SJSA1 (cell line): ENCODE results near the gene OIP5. TPM values are rescaled to one million over a fixed set of nuclear protein-coding genes. Genes with fewer than 3 reads are reported as not detected.
"Not testable (repeated sequence)": the region's sequence is repeated elsewhere in the genome, so short reads cannot be mapped to it uniquely, and the experiment has no call there.

ENCODE experiments used
- DNase-seq, 2 experiments: peaks; one replicate each; pipeline ENCODE4 v3.0.0-alpha.2; 2015 to 2020; ENCODE audit warnings: low spot score in 2 of 2, low read depth in 1 of 2
- H3K27ac ChIP-seq: fragments of 250-450 bp; sonication (Bioruptor Pico); 2 replicates; pipeline ENCODE4 v1.5.1; 2020; ENCODE audit warnings: mild to moderate bottlenecking, moderate library complexity
- H3K27me3 ChIP-seq: fragments of 250-450 bp; sonication (Bioruptor Pico); replicated peaks from 2 replicates; pipeline ENCODE4 v1.5.1; 2020; ENCODE audit warnings: mild to moderate bottlenecking, moderate library complexity
- H3K36me3 ChIP-seq: fragments of 250-450 bp; sonication (Bioruptor Pico); 2 replicates; pipeline ENCODE4 v1.5.1; 2020; ENCODE audit warnings: mild to moderate bottlenecking
- H3K4me1 ChIP-seq: fragments of 250-450 bp; sonication (Bioruptor Pico); replicated peaks from 2 replicates; pipeline ENCODE4 v1.6.1; 2021; ENCODE audit warnings: mild to moderate bottlenecking
- H3K4me3 ChIP-seq: fragments of 250-450 bp; sonication (Bioruptor Pico); 2 replicates; pipeline ENCODE4 v1.5.1; 2020; ENCODE audit warnings: mild to moderate bottlenecking
- H3K9me3 ChIP-seq: fragments of 250-450 bp; sonication (Bioruptor Pico); replicated peaks from 2 replicates; pipeline ENCODE4 v1.5.1; 2020; ENCODE audit warnings: mild to moderate bottlenecking
- total RNA-seq: library from RNA; depleted of rRNA; stranded (reverse); fragments of >200 nt; shearing (Covaris generic); gene quantifications from 2 replicates; pipeline ENCODE4 v1.2.3, GENCODE V29; 2014

The OIP5 gene
- total RNA-seq, 1 experiment from 2014 or later: 43.4 TPM

DNA sequence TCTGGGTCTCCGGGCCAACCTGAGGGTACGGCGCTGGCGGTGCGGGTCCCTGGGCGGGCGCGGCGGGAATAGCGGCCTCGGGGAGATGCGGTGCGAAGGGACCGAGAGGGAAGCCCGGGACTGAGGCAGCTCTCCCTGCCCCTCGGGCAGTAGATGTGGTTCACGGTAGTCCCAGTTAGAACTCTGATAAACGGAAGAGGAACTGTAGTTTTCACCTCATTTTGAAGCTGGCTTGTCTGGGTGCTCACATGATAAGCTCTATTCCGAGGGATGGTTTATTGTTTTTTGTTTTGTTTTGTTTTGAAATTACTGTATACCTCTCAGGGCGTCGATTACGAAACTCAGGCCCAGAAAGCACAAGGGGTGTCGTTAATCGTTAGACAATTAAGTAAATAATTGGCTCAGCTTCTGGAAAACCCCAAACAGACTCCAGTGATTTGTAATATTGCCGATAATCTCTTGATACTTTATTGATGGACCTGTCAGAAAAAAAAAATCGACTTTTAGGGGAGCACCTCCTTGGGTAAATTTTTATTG lies 703 bp upstream of the OIP5 start:
- H3K27ac ChIP-seq: peak overlapping the region; percentile 92
- no peak for DNase-seq
- H3K4me3 ChIP-seq: peak overlapping the region; percentile 86
- H3K27me3 ChIP-seq: no peaks in the 10 kb centered on the region
- H3K36me3 ChIP-seq: peaks cover 36% of the 10 kb centered on the region
- H3K9me3 ChIP-seq: no peaks in the 10 kb centered on the region
- H3K4me1 ChIP-seq: peaks cover 16% of the 10 kb centered on the region

DNA sequence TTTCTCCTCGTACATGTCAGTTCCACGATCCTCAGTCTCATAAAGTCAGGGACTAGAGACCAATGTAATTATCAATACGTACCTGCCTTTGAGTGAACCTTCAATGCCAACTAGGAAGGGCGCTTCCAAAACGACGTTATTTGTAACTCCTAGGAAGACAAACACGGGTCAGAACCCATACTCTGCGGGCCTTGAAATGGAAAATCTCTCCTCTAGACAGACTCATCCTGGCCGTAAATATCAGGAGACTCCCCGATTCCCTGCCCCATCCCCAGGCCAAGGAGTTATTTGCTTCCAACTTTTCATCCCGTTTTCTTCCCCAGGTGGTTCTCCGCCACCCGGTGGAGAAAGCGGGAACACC lies 578 bp downstream of the OIP5 start:
- Histone ChIP-seq H3K4me3 (peak overlapping the region; percentile 86), H3K4me1 (peaks cover 16% of the 10 kb centered on the region), H3K27ac (peak overlapping the region; percentile 70), H3K36me3 (peaks cover 31% of the 10 kb centered on the region), H3K9me3 (no peaks in the 10 kb centered on the region), H3K27me3 (no peaks in the 10 kb centered on the region)
- no peak for DNase-seq

DNA sequence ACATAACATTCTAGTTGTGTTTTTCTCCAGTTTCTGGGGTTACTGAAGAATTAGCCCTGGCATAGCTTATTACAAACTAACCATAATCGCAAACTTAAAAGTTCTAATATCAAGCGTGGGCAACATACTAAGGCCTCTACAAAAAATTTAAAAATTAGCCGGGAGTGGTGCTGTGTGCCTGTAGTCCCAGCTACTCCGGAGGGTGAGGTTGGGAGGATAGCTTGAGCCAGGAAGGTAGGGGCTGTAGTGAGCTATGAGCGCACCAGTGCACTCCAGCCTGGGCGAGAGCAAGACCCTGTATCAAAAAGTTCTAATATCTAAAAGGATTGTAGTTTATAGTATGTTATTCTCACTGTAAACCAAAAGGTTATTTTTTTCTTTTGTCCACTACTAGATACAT lies 1.1 kb downstream of the OIP5 start:
- H3K4me3 ChIP-seq: peak overlapping the region; percentile 86
- H3K27ac ChIP-seq: no peak overlapping the region
- peaks cover 16% of the 10 kb centered on the region for H3K4me1 ChIP-seq
- H3K9me3 ChIP-seq: no peaks in the 10 kb centered on the region
- DNase-seq: no peak
- no peaks in the 10 kb centered on the region for H3K27me3 ChIP-seq
- H3K36me3 ChIP-seq: peaks cover 36% of the 10 kb centered on the region

DNA sequence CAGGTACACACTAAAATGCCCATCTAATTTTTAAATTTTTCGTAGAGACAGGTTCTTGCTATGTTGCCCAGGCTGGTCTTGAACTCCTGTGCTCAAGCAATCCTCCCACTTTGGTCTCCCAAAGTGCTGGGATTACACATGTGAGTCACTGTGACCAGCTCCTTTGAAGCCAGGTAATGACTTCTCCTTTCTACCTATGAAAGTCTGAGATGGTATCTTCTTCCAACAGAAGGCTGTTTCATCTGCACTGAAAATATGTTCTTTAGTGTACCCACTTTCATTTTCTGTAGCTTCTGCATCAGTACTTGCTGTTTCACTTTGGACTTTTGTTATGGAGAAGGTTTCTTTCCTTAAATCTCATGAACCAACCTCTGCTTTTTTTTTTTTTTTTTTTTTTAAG lies 8.8 kb downstream of the OIP5 start:
- no peak overlapping the region for H3K4me3 ChIP-seq
- H3K27ac ChIP-seq: no peak overlapping the region

DNA sequence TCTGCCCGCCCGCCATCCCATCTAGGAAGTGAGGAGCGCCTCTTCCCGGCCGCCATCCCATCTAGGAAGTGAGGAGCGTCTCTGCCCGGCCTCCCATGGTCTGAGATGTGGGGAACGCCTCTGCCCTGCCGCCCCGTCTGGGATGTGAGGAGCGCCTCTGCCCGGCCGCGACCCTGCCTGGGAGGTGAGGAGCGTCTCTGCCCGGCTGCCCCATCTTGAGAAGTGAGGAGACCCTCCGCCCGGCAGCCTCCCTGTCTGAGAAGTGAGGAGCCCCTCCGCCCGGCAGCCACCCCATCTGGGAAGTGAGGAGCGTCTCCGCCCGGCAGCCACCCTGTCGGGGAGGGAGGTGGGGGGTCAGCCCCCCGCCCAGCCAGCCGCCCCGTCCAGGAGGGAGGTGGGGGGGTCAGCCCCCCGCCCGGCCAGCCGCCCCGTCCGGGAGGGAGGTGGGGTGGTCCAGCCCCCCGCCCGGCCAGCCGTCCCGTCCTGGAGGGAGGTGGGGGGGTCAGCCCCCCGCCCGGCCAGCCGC lies 11.5 kb downstream of the OIP5 start:
- H3K4me3 ChIP-seq, H3K9me3 ChIP-seq: not testable (repeated sequence)

More for the DNA sequence above, 8.8 kb downstream of the OIP5 start:
- Histone ChIP-seq H3K4me1 (no peaks in the 10 kb centered on the region), H3K36me3 (peaks cover 21% of the 10 kb centered on the region), H3K9me3 (no peaks in the 10 kb centered on the region), H3K27me3 (no peaks in the 10 kb centered on the region)
- no peak for DNase-seq

DNA sequence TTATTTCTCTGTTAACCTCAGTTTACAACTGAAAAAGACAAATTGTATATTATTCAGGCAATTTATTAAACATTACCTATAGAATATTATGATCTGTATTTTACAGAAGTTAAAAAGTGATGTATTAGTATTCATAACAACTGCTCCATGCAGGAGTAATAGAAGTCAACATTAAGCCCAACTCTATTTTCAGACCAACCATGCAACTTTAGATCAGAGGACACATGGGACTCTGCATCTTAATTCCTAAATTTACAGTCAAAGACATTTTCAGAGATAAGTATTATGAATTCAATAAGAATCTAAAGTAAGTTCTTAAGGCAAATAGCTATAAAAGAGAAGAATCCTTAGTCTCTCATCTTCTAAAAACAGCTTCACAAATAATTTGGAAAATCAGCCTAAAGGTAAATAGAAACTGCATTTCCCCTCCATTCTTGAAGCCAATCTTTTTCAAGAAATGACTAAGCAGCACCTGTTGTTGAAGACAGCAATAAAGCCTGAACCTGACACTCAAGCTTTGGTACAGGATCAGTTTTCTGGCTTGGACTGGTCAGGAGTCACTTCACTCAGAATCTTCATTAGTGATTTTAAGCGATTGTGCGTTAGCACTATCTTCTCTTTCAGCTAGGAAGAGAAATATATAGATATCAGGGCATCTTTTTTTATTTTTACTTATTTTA lies 23.0 kb downstream of the OIP5 start:
- no peak for DNase-seq
- no peaks in the 10 kb centered on the region for H3K9me3 ChIP-seq
- H3K27ac ChIP-seq: no peak overlapping the region
- H3K36me3 ChIP-seq: peaks cover 45% of the 10 kb centered on the region
- no peaks in the 10 kb centered on the region for H3K4me1 ChIP-seq
- H3K4me3 ChIP-seq: no peak overlapping the region
- no peaks in the 10 kb centered on the region for H3K27me3 ChIP-seq

More for the DNA sequence above, 11.5 kb downstream of the OIP5 start:
- not testable (repeated sequence) for DNase-seq, H3K27ac ChIP-seq, H3K27me3 ChIP-seq, H3K4me1 ChIP-seq, H3K36me3 ChIP-seq

DNA sequence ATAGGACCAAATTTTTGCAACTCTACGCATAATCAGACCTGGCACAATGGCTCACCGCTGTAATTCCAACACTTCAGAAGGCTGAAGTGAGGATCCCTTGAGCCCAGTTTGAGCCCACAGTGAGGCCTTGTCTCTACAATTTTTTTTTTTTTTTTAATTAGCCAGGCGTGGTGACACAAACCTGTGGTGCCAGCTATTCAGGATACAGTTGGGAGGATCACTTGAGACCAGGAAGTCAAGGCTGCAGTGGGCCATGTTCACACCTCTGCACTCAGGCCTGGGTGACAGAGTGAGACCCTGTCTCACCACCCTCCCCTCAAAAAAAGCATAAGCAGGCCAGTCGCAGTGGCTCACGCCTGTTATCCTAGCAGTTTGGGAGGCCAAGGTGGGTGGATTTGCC lies 24.7 kb downstream of the OIP5 start:
- no peaks in the 10 kb centered on the region for H3K27me3 ChIP-seq
- H3K4me3 ChIP-seq: no peak overlapping the region
- H3K4me1 ChIP-seq: no peaks in the 10 kb centered on the region
- no peak overlapping the region for H3K27ac ChIP-seq
- DNase-seq: no peak
- no peaks in the 10 kb centered on the region for H3K9me3 ChIP-seq
- H3K36me3 ChIP-seq: peaks cover 37% of the 10 kb centered on the region

DNA sequence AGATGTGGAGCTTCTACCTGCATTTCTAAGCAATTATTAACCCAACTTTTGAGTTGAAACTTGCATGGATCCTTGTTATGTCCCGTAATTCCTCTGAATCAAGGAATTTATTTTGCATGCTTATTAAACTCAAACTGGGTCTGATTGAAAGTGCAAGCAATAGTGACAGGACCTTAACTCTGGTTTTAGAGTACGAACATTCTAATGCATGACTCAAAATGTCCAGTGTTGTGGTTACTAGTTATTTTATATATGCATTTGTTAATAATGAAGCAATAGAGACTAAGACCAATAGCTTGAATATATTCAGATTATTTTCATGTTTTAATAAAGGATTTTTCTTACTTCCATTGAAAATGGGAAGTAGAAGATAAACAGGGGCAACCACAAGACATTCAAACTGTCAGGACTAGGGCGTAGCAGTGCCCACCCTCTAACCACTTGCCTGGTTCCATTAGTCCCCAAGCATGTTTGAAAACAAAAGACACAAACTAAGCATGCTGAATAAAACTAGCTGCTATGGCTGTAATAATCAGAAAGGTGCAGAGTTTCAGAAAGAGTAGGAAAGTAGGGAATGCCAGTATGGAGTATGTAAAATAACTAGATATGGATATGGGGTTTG lies 28.1 kb downstream of the OIP5 start:
- H3K4me1 ChIP-seq: no peaks in the 10 kb centered on the region
- no peak overlapping the region for H3K27ac ChIP-seq
- no peaks in the 10 kb centered on the region for H3K27me3 ChIP-seq
- no peaks in the 10 kb centered on the region for H3K9me3 ChIP-seq
- H3K36me3 ChIP-seq: peaks cover 28% of the 10 kb centered on the region
- no peak overlapping the region for H3K4me3 ChIP-seq
- no peak for DNase-seq

DNA sequence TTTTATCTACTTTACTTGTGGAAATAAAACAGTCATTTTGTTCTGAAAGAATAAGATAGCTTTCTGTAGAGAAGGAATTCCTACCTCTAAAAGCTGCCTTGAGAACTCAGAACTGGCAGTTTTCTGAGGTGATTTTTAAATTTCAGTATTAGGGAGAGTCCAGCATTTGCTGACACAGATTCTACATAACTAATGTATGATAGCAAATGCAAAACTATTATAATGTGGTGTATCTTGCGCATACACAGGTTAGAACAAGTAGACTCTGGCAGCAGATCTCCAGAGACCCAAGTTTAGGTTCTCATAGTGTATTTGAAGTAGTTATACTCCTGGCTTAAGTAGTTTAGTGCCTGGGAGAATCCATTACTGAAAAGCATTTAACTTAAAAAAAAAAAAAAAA lies 30.8 kb downstream of the OIP5 start:
- Histone ChIP-seq H3K4me3 (no peak overlapping the region), H3K4me1 (no peaks in the 10 kb centered on the region), H3K36me3 (peaks cover 34% of the 10 kb centered on the region), H3K9me3 (no peaks in the 10 kb centered on the region), H3K27me3 (no peaks in the 10 kb centered on the region), H3K27ac (no peak overlapping the region)
- no peak for DNase-seq

DNA sequence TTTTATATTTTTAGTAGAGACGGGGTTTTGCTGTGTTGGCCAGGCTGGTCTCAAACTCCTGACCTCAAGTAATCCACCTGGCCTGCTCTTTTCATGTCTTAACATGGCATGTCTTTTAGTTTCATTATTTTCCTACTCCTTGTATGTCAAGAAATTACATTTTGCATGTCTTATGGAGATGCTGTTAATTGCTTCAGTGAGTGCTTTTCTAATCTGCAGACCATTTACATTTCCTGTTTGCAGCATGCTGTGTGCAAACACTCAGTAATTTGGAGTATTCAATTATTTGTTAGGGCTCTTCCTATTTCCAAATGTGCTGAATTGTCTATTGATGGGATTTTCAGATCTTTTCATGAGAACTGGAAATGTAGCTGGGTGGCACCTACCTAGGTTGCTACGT lies 31.3 kb downstream of the OIP5 start:
- not testable (repeated sequence) for H3K27me3 ChIP-seq, DNase-seq, H3K9me3 ChIP-seq, H3K4me3 ChIP-seq, H3K27ac ChIP-seq, H3K4me1 ChIP-seq
- H3K36me3 ChIP-seq: peaks cover 33% of the 10 kb centered on the region

DNA sequence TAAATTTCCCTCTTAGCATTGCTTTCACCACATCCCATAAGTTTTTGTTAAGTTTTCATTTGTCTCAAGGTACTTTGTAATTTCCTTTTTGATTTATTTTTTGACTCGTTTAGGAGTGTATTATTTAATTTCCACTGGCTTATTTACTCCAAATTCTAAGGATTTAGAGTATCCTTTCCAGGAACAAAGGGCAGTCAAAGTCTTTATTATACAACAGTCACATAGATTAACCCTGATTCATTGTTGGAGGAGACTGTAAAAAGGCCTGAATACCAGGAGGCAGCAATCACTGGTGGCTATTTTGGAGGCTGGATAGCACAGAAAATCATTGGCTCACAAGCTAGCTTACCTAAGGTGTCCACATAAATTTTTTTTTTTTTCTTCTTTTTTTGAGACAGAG lies 39.9 kb downstream of the OIP5 start:
- H3K9me3 ChIP-seq: no peaks in the 10 kb centered on the region
- peaks cover 70% of the 10 kb centered on the region for H3K36me3 ChIP-seq
- no peak overlapping the region for H3K4me3 ChIP-seq
- no peaks in the 10 kb centered on the region for H3K4me1 ChIP-seq
- no peak for DNase-seq
- no peaks in the 10 kb centered on the region for H3K27me3 ChIP-seq
- H3K27ac ChIP-seq: no peak overlapping the region

DNA sequence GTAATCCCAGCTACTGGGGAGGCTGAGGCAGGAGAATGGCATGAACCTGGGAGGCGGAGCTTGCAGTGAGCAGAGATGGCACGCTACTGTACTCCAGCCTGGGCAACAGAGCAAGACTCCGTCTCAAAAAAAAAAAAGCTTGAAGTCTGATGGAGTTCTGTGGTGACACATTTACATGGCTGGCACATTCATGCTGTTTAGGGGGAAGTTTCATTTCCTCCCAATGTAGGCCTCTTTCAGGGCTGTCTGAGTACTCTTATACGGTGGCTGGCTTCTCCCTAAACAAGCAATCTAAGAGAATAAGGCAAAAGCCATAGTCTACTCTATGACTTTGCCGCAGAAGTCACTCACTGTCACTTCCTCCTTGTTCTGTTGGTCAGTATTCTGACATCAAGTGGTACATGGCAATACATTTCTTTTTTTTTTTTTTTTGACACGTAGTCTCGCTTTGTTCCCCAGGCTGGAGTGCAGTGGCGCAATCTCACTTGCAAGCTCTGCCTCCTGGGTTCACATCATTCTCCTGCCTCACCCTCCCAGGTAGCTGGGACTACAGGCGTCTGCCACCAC lies 41.2 kb downstream of the OIP5 start:
- no peak for DNase-seq
- no peak overlapping the region for H3K27ac ChIP-seq
- no peaks in the 10 kb centered on the region for H3K9me3 ChIP-seq
- peaks cover 76% of the 10 kb centered on the region for H3K36me3 ChIP-seq
- no peak overlapping the region for H3K4me3 ChIP-seq
- no peaks in the 10 kb centered on the region for H3K27me3 ChIP-seq
- H3K4me1 ChIP-seq: no peaks in the 10 kb centered on the region

DNA sequence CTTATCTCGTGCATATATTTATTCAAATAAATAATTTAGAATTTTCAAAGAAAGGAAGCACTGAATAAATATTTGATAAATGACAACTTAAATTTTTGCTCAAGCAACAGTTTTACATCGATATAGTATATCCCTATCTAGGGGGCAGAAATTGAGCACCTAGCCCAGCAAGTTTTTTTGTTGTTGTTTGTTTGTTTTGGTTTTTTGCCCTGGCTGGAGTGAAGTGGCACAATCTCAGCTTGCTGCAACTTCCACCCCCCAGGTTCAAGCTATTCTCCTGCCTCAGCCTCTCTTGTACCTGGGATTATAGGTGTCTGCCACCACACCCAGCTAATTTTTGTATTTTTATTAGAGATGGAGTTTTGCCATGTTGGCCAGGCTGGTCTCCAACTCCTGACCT lies 42.4 kb downstream of the OIP5 start:
- Histone ChIP-seq H3K36me3 (peaks cover 80% of the 10 kb centered on the region), H3K4me1 (peaks cover 5% of the 10 kb centered on the region; the same call in 1 of the 2 replicates), H3K27me3 (no peaks in the 10 kb centered on the region), H3K4me3 (no peak overlapping the region), H3K27ac (no peak overlapping the region), H3K9me3 (no peaks in the 10 kb centered on the region)
- no peak for DNase-seq

DNA sequence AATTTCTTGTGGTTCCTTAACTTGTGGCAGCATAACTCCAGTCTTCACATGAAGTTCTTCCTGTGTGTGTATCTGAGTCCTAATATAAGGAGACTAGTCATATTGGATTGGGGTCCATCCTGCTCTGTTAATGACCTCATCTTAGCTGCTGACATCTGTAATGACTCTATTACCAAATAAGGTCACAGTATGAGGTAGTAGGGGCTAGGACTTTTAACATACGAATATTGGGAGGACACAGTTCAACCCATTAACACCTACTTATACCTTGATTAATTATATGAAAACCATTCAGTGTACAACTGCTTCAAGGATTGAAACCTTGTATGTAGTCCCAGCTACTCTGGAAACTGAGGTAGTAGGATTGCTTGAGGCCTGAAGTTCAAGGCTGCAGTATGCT lies 43.9 kb downstream of the OIP5 start:
- Histone ChIP-seq H3K4me3 (no peak overlapping the region), H3K27me3 (no peaks in the 10 kb centered on the region), H3K4me1 (peaks cover 9% of the 10 kb centered on the region), H3K9me3 (no peaks in the 10 kb centered on the region), H3K36me3 (peaks cover 78% of the 10 kb centered on the region), H3K27ac (no peak overlapping the region)
- DNase-seq: no peak
